ENCODE data around the gene ITGB4. TPM values are rescaled to one million over a fixed set of nuclear protein-coding genes. Genes with fewer than 3 reads are reported as not detected.
A peak's percentile ranks its signal among the peaks of the same experiment; 100 is the strongest.

ITGB4 gene
- total and polyA plus RNA-seq, 2 of the 13 experiments (the other 11 are each of a cell fraction or from before 2014, with no cell fraction given), result 6.9 to 14.5 TPM

DNA sequence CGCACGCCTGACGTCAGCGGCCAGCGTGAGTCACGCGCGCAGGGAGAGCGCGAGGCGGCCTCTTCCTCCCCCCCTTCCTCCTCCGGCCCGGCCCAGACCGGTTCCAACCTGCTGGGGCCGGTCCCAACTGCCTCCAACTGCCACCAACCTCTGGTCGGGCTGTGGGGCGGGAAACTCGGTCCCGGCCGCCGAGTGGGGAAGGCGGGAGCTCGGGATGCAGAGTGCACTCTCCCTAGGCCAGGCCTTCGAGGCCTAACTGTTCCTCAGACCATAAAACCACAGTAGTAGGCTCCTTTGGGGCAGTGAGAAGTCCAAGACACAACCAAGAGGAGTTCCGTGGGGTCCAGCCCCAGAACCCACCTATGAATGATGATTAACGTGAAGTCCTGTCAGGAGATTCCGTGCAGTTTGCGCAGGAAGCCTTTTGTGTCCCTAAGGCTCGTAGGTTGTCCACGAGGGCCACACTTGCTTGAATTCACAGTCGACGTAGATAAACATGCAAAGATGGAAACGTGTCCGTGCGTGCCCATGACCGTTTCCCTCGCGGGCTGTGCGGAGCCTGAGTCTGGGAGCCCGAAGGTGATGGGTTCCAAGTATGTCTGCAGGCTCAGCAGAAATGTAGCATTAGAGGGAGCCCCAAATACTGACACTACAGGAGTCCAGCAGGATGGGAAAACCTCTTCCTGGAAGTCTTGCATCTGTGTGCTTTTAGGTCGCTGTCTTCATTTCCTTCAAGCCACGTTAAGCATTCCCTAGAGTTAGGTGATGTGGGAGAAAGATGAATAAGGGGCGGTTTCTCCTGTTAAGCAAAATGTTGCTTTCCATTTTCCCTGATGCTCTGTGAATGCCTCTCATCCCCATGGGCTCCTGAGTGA is 64.0 kb downstream of the ITGB4 start (continued):
- TF ChIP-seq MIER2 (CRISPR knock-in tag; IDR thresholded peaks at IDR 0.05), result no peak; the same call in 1 of the 2 replicates
- 0 out of 2 replicates have a peak, but pooled peaks have one; percentile 23 for TF ChIP-seq PHF21A (CRISPR knock-in tag; IDR thresholded peaks at IDR 0.05)
- TF ChIP-seq, protein P1, sequence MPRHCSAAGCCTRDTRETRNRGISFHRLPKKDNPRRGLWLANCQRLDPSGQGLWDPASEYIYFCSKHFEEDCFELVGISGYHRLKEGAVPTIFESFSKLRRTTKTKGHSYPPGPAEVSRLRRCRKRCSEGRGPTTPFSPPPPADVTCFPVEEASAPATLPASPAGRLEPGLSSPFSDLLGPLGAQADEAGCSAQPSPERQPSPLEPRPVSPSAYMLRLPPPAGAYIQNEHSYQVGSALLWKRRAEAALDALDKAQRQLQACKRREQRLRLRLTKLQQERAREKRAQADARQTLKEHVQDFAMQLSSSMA (CRISPR knock-in tag; IDR thresholded peaks at IDR 0.05), result 0 out of 2 replicates have a peak, but pooled peaks have one; percentile 57
- no peak; the same call in 1 of the 2 replicates for TF ChIP-seq SALL2 (CRISPR knock-in tag; IDR thresholded peaks at IDR 0.05)
- TF ChIP-seq MAZ (IDR thresholded peaks at IDR 0.05; ENCODE audit: borderline replicate concordance, low read depth, low read length), result no peak; the same call in 1 of the 2 replicates
- TF ChIP-seq MAZ (CRISPR knock-in tag; IDR thresholded peaks at IDR 0.05; ENCODE audit: low read depth), result peak; percentile 86
- TF ChIP-seq, protein P2, sequence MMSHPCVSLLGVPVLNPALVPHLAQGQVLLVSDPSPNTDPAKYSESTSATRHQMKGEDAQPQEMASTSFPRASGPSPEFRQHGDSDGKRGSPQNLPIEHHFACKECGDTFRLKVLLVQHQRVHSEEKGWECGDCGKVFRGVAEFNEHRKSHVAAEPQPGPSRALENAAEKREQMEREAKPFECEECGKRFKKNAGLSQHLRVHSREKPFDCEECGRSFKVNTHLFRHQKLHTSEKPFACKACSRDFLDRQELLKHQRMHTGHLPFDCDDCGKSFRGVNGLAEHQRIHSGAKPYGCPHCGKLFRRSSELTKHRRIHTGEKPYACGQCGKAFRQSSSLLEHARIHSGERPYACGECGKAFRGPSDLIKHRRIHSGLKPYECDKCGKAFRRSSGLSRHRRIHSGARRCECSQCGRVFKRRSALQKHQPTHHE (CRISPR knock-in tag; IDR thresholded peaks at IDR 0.05; ENCODE audit: borderline replicate concordance), result peak; percentile 42; the same call in 1 of the 2 replicates
- no peak for TF ChIP-seq SRY (CRISPR knock-in tag; IDR thresholded peaks at IDR 0.05)
- no peak for TF ChIP-seq HCFC1 (IDR thresholded peaks at IDR 0.05; ENCODE audit: low read depth, low read length)
- peak; percentile 94 for TF ChIP-seq KDM5B (CRISPR knock-in tag; IDR thresholded peaks at IDR 0.05; ENCODE audit: borderline replicate concordance)
- TF ChIP-seq, protein P3, sequence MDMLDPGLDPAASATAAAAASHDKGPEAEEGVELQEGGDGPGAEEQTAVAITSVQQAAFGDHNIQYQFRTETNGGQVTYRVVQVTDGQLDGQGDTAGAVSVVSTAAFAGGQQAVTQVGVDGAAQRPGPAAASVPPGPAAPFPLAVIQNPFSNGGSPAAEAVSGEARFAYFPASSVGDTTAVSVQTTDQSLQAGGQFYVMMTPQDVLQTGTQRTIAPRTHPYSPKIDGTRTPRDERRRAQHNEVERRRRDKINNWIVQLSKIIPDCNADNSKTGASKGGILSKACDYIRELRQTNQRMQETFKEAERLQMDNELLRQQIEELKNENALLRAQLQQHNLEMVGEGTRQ (IDR thresholded peaks at IDR 0.05; ENCODE audit: low read depth, low read length), result no peak
- TF ChIP-seq, protein P3 (CRISPR knock-in tag; IDR thresholded peaks at IDR 0.05; ENCODE audit: borderline replicate concordance), result peak; percentile 70; the same call in 1 of the 2 replicates
- TF ChIP-seq AHR (CRISPR knock-in tag; IDR thresholded peaks at IDR 0.05), result peak; percentile 96
- peak; percentile 46; the same call in 1 of the 2 replicates for TF ChIP-seq ISL2 (CRISPR knock-in tag; IDR thresholded peaks at IDR 0.05)
- TF ChIP-seq, protein P4, sequence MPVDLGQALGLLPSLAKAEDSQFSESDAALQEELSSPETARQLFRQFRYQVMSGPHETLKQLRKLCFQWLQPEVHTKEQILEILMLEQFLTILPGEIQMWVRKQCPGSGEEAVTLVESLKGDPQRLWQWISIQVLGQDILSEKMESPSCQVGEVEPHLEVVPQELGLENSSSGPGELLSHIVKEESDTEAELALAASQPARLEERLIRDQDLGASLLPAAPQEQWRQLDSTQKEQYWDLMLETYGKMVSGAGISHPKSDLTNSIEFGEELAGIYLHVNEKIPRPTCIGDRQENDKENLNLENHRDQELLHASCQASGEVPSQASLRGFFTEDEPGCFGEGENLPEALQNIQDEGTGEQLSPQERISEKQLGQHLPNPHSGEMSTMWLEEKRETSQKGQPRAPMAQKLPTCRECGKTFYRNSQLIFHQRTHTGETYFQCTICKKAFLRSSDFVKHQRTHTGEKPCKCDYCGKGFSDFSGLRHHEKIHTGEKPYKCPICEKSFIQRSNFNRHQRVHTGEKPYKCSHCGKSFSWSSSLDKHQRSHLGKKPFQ (CRISPR knock-in tag; IDR thresholded peaks at IDR 0.05; ENCODE audit: insufficient replicate concordance), result peak; percentile 93
- TF ChIP-seq, protein P5, sequence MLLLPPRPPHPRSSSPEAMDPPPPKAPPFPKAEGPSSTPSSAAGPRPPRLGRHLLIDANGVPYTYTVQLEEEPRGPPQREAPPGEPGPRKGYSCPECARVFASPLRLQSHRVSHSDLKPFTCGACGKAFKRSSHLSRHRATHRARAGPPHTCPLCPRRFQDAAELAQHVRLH (CRISPR knock-in tag; IDR thresholded peaks at IDR 0.05; ENCODE audit: borderline replicate concordance, low read depth), result peak; percentile 94
- peak; percentile 36 for TF ChIP-seq ZNF230 (CRISPR knock-in tag; IDR thresholded peaks at IDR 0.05)
- TF ChIP-seq TOE1 (CRISPR knock-in tag; IDR thresholded peaks at IDR 0.05), result peak; percentile 87; the same call in 1 of the 2 replicates
- TF ChIP-seq MBD4 (IDR thresholded peaks at IDR 0.05; ENCODE audit: borderline replicate concordance, low read length), result no peak
- 0 out of 2 replicates have a peak, but pooled peaks have one; percentile 72 for TF ChIP-seq MXD4 (CRISPR knock-in tag; IDR thresholded peaks at IDR 0.05)
- TF ChIP-seq BCL6 (CRISPR knock-in tag; IDR thresholded peaks at IDR 0.05), result no peak
- peak; percentile 51 for TF ChIP-seq HNRNPLL (IDR thresholded peaks at IDR 0.05; ENCODE audit: low read depth, low read length, poor library complexity, severe bottlenecking)
- TF ChIP-seq RXRB (CRISPR knock-in tag; IDR thresholded peaks at IDR 0.05; ENCODE audit: borderline replicate concordance), result no peak; the same call in 1 of the 2 replicates
